ENCODE results near the gene NCBP2L. TPM values are rescaled to one million over a fixed set of nuclear protein-coding genes. Genes with fewer than 3 reads are reported as not detected.

Gene NCBP2L
- polyA plus RNA-seq, 1 donor (not counting 4 experiments of a cell fraction or from before 2014, with no cell fraction given) = not detected

DNA sequence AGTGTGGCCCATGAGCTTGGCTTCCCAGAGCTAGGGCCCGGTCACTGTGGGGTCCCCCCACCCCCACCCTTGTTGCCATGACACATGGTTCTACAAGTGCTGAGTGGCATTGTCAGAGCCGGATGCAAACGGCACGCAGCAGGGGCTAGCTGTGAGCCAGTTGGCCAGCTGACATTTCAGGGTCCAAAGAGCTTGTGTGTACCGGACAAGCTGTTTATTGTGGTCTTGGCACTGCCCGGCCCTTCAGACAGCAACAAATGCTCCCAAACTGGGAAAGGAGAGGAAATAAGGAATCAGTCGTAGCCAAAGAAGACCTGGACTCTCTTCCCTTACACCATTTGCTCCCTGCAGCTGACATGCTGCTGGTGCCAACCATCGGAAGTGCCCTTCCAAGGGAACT, 38.8 kb upstream of the NCBP2L start:
- Histone ChIP-seq H3K4me1 (ENCODE audit: control insufficient read depth, extremely low read depth, insufficient read depth, low read length) (peaks cover 26% of the 10 kb centered on the region), H2AFZ (ENCODE audit: control insufficient read depth, low read length) (no peak overlapping the region)
- no peak for FAIRE-seq

DNA sequence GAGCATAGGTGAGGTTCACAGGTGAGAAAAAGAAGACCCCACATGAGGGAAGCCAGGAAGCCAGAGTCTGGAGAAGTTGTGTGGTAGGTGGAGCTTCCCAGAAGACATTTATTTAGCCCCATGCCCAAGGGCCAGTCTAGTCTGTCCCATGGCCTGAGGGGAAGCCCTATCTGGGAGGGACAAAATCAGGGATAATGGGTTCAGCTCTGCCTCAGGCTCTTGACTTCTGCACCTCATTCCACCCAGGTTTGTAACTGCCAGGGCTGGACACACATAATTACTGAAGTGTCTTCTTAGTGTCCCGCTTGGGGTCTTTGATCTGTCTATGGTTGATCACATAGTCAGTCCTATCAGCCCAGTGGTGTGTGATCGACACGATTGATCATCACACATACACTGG, 38.0 kb upstream of the NCBP2L start:
- peaks cover 26% of the 10 kb centered on the region for H3K4me1 ChIP-seq (ENCODE audit: control insufficient read depth, extremely low read depth, insufficient read depth, low read length)
- FAIRE-seq = no peak

More for the DNA sequence above, 38.8 kb upstream of the NCBP2L start:
- no peaks in the 10 kb centered on the region for H3K9me3 ChIP-seq (ENCODE audit: control insufficient read depth, low read depth, low read length)
- no peaks in the 10 kb centered on the region for H3K9me1 ChIP-seq (ENCODE audit: control insufficient read depth, extremely low read depth, insufficient read depth, low read length)
- TF ChIP-seq, protein P1, sequence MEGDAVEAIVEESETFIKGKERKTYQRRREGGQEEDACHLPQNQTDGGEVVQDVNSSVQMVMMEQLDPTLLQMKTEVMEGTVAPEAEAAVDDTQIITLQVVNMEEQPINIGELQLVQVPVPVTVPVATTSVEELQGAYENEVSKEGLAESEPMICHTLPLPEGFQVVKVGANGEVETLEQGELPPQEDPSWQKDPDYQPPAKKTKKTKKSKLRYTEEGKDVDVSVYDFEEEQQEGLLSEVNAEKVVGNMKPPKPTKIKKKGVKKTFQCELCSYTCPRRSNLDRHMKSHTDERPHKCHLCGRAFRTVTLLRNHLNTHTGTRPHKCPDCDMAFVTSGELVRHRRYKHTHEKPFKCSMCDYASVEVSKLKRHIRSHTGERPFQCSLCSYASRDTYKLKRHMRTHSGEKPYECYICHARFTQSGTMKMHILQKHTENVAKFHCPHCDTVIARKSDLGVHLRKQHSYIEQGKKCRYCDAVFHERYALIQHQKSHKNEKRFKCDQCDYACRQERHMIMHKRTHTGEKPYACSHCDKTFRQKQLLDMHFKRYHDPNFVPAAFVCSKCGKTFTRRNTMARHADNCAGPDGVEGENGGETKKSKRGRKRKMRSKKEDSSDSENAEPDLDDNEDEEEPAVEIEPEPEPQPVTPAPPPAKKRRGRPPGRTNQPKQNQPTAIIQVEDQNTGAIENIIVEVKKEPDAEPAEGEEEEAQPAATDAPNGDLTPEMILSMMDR (optimal IDR thresholded peaks at IDR 0.05 in 1 of 3, IDR thresholded peaks at IDR 0.05 in 1 of 3, conservative IDR thresholded peaks at IDR 0.05 in 1 of 3; ENCODE audit: extremely low read depth in 1 of 3, insufficient read depth in 2 of 3, low read length in 3 of 3) = no peak
- no peak for TF ChIP-seq EZH2 (IDR thresholded peaks at IDR 0.05; ENCODE audit: low read length)
- H4K20me1 ChIP-seq (ENCODE audit: control insufficient read depth, extremely low read depth, insufficient read depth, low read length) = no peaks in the 10 kb centered on the region
- no peak for DNase-seq (ENCODE audit: low read depth, low spot score)
- no peak overlapping the region for H3K27ac ChIP-seq (ENCODE audit: control insufficient read depth, insufficient read depth, low read length)
- H3K79me2 ChIP-seq (ENCODE audit: control insufficient read depth, insufficient read depth, low read length) = no peaks in the 10 kb centered on the region
- H3K9ac ChIP-seq (ENCODE audit: control insufficient read depth, extremely low read depth, insufficient read depth, low read length) = no peak overlapping the region
- H3K4me3 ChIP-seq (ENCODE audit: control insufficient read depth in 2 of 3, extremely low read depth in 1 of 3, insufficient read depth in 2 of 3, low read depth in 1 of 3, low read length in 3 of 3) = no peak overlapping the region
- dilution Hi-C loops (cut with MboI; ENCODE audit: extremely low pct_ligation_motif_present, low sequenced_read_pairs) = no loop called here
- H3K4me2 ChIP-seq (ENCODE audit: control insufficient read depth, extremely low read depth, insufficient read depth, low read depth, low read length) = no peak overlapping the region
- H3K27me3 ChIP-seq (ENCODE audit: control insufficient read depth, extremely low read depth, insufficient read depth, low read length) = no peaks in the 10 kb centered on the region
- no peaks in the 10 kb centered on the region for H3K36me3 ChIP-seq (ENCODE audit: control insufficient read depth in 2 of 2, extremely low read depth in 1 of 2, insufficient read depth in 2 of 2, low read length in 2 of 2)

More for the DNA sequence above, 38.0 kb upstream of the NCBP2L start:
- no peak for DNase-seq (ENCODE audit: low read depth, low spot score)
- Histone ChIP-seq H3K9me3 (ENCODE audit: control insufficient read depth, low read depth, low read length) (no peaks in the 10 kb centered on the region), H4K20me1 (ENCODE audit: control insufficient read depth, extremely low read depth, insufficient read depth, low read length) (no peaks in the 10 kb centered on the region), H2AFZ (ENCODE audit: control insufficient read depth, low read length) (no peak overlapping the region), H3K9me1 (ENCODE audit: control insufficient read depth, extremely low read depth, insufficient read depth, low read length) (no peaks in the 10 kb centered on the region), H3K27me3 (ENCODE audit: control insufficient read depth, extremely low read depth, insufficient read depth, low read length) (no peaks in the 10 kb centered on the region), H3K36me3 (ENCODE audit: control insufficient read depth in 2 of 2, extremely low read depth in 1 of 2, insufficient read depth in 2 of 2, low read length in 2 of 2) (no peaks in the 10 kb centered on the region), H3K27ac (ENCODE audit: control insufficient read depth, insufficient read depth, low read length) (no peak overlapping the region), H3K4me2 (ENCODE audit: control insufficient read depth, extremely low read depth, insufficient read depth, low read depth, low read length) (no peak overlapping the region), H3K79me2 (ENCODE audit: control insufficient read depth, insufficient read depth, low read length) (no peaks in the 10 kb centered on the region), H3K4me3 (ENCODE audit: control insufficient read depth in 2 of 3, extremely low read depth in 1 of 3, insufficient read depth in 2 of 3, low read depth in 1 of 3, low read length in 3 of 3) (no peak overlapping the region), H3K9ac (ENCODE audit: control insufficient read depth, extremely low read depth, insufficient read depth, low read length) (no peak overlapping the region)
- dilution Hi-C loops (cut with MboI; ENCODE audit: extremely low pct_ligation_motif_present, low sequenced_read_pairs) = no loop called here
- no peak for TF ChIP-seq EZH2 (IDR thresholded peaks at IDR 0.05; ENCODE audit: low read length)
- TF ChIP-seq, protein P1 (optimal IDR thresholded peaks at IDR 0.05 in 1 of 3, IDR thresholded peaks at IDR 0.05 in 1 of 3, conservative IDR thresholded peaks at IDR 0.05 in 1 of 3; ENCODE audit: extremely low read depth in 1 of 3, insufficient read depth in 2 of 3, low read length in 3 of 3) = no peak

Measured in keratinocyte (primary cell).